KG1 (cell line): ENCODE results near the gene TMEM221.
A peak's percentile ranks its signal among the peaks of the same experiment; 100 is the strongest.
"Not testable (repeated sequence)": the region's sequence is repeated elsewhere in the genome, so short reads cannot be mapped to it uniquely, and the experiment has no call there.

Experiments used
- DNase-seq: peaks from one replicate; lab custom pipeline; 2025; lab: John Stamatoyannopoulos, UW

Gene TMEM221

GRCh38 chr19:17448131-17448967 is at the start of gene TMEM221:
TSS of gene TMEM221 (minus strand) at chr19:17448668. CDS start at chr19:17448462, 206 bp downstream.
- peak; percentile 39 for DNase-seq

DNA sequence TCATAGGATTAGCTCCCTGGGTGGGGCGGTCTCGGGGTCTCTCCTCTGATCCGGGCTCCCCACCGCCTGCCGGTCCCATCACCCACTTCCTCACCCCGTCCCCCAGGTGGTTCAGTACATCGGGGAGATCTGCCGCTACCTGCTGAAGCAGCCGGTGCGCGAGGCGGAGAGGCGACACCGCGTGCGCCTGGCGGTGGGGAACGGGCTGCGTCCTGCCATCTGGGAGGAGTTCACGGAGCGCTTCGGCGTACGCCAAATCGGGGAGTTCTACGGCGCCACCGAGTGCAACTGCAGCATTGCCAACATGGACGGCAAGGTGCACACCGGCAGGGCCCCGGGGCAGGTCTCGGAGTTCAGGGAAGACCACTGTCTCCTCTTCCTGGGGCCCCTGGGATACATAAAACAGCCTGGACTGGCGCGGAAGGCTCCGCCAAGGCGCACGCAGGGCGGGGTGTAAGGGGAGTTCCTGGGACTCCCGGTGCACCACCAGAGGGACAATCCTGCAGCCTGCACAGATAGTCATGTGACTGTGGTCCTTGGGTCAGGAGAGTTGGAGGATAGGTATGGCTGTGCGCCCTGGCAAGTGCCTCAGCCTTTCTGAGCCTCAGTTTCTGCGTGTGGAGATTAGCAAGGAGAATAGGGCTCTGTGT is 48.8 kb upstream of the TMEM221 start:
- no peak for DNase-seq

DNA sequence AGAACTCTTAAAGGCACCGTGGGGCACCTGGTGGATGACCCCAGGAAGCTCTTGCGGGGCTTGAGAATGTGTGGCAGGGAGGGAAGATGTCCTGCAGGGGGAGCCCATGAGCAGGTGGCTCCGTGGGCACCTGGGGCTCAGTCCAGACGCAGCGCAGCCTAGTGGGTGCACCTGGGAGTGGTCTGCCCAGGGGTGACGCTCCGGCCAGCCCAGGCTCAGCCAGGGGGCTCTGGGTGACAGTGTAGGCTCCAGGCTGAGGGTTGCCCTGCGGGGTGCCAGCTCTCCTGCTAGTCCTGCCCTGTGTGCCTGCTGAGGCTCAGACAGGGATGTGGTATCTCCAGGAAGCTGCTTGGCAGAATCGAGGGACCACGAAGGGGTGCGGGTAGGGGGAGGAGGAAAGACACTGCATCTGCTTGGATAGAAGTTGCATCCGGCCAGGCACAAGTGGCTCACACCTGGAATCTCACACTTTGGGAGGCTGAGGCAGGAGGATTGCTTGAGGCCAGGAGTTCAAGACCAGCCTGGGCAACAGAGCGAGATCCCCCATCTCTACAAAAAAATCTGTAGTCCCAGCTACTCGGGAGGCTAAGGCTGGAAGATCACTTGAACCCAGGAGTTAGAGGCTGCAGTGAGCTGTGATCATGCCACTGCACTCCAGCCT is 48.0 kb upstream of the TMEM221 start:
- DNase-seq, result peak; percentile 75

GRCh38 chr19:17495639-17496296 is 47.3 kb upstream of the TMEM221 start:
- DNase-seq, result no peak

- no peak for DNase-seq
These were observed 42.8 kb upstream of the TMEM221 start for GRCh38 chr19:17491287-17491686.

DNA sequence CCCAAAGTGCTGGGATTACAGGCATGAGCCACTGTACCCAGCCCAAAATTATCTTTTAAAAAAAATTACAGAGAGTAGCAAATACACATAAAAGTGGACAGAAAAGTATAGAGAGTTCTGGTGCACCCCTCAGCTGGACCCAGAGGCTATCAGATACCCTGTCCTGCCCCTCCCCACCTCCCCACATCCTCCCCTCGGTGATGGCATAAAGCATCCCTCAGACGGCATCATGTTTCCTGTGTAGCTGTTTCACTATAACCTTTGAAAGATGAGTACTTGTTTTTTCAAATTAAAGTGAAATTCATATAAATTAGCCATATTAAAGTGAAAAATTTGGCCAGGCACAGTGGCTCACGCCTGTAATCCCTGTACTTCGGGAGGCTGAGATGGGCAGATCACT is 41.9 kb upstream of the TMEM221 start:
- DNase-seq, result no peak

DNA sequence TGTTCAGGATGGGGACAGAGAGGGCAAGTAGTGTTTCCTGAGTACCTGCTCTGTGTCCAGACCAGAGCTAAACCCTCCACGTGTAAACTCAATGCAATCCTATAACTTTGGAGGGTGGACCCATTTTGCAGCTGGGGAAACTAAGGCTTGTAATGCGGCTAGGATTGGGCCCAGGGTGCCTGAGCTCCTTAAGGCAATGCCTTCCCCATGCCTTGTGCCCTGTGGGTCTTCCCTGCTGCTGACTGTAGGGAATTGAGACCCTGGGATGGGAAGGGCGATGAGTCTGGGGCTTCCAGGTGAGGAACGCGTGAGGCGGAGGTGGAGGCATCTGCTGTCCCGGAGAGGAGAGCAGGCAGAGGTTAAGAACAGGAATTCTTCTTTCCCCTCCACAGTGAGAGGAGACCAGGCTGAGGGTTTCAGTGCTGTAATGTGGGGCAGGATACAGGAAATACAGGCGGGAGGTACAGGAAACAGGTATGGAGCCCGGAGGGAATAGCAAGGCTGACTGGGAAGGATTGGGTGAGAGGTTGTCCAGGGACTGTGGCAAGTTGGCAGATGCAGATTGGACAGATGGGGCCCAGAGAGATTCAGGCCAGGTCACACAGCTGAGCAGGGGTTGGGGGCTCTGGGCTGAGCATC is 41.0 kb upstream of the TMEM221 start:
- no peak for DNase-seq

DNA sequence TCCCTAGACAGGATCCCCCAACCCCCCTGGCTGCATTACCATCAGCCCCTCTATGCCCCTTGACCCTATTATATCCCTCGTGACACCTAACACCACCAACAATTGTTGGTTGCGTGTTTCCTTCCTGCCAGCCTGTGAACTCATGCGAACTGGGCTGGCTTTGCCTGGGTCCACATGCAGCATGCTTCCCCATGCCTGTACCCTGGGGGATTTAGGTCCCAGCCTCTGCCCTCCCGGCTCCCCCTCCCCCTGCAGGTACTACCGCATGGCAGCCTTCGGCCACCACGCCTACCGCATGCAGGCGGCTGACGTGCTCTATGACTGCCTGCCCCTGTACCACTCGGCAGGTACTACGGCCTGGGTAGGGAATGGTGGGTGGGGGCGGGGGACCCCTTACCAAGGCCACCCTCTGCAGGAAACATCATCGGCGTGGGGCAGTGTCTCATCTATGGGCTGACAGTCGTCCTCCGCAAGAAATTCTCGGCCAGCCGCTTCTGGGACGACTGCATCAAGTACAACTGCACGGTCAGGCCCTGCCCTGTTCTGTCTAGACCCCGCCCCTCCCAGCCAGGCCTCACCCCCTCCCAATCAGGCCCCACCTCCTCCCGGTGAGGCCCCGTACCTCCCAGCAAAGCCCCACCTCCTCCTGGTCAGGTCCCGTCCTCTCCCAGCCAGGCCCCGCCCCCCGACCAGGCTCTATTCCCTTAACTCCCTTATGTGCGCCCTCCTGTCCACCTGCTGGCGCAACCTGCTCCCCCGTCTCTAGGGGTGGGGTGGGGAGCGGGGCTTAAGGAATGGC is 40.3 kb upstream of the TMEM221 start:
- DNase-seq, result no peak

DNA sequence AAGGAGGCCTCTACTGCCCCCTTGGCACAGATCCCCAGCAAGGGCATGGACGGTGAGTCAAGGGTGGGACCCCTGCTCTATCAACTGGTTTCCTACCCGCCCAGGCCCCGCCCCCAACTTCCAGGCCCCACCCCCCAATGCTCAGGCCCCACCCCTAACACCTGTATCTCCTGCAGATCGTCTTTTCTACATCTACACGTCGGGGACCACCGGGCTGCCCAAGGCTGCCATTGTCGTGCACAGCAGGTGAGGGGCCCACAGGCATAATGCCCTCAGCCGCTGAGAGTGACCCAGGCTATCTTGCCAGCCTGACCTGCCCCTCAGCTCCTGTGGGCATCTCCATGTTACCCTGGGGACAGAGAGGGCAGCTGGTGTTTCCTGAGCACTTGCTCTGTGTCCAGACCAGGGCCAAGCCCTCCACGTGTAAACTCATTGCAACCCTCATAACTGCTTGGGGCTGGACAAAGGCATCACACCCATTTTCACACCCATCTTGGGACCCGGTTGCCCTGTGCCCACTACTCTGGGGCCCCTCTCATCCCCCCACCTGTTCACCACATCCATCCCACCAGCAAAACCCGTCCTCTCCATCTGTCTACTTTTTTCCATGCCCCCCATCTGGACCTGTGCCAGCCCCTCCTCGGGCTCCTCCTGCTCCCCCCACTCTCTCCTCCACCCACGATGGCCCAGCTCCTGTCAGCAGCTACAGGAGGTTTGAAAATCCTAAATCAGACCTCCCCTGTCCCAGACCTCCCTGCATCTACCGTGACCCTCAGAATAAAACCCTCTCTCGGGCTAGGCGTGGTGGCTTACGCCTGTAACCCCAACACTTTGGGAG is 39.0 kb upstream of the TMEM221 start:
- DNase-seq, result no peak

DNA sequence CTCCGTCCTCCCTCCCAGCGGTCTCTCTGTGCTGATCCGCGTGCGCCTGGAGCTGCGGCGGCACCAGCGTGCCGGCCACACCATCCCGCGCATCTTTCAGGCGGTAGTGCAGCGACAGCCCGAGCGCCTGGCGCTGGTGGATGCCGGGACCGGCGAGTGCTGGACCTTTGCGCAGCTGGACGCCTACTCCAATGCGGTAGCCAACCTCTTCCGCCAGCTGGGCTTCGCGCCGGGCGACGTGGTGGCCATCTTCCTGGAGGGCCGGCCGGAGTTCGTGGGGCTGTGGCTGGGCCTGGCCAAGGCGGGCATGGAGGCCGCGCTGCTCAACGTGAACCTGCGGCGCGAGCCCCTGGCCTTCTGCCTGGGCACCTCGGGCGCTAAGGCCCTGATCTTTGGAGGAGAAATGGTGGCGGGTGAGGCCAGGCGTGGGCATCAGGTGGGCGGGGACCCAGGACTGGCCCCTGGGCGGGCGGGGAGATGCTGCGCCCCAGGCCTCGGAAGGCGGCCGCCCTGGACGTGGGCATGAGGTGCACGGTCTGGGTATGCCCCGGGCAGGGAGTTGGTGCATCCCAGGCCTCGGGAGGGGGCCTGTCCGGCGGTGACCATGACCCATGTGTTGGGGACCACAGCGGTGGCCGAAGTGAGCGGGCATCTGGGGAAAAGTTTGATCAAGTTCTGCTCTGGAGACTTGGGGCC is 38.2 kb upstream of the TMEM221 start:
- DNase-seq, result no peak

- no peak for DNase-seq
These were observed 36.2 kb upstream of the TMEM221 start for GRCh38 chr19:17484520-17485185.

DNA sequence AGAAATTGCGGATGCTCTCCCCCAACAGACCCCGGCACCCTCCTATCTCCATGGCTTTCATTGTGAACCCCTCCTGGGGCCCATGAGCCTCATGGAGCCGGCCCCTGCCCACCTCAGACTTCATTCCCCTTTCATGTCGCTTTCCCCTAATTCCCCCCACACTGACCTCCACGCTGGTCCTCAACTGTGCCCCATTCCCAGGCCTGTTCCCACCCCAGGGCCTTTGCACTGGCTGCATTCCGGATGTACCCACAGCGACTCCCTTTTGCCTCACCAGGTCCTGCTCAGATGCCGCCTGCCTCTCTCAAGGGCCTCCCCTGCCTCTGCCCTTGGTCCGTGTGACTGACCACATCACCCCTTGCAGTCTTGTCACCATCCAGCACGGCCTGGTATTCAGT is 35.1 kb upstream of the TMEM221 start:
- DNase-seq, result no peak

DNA sequence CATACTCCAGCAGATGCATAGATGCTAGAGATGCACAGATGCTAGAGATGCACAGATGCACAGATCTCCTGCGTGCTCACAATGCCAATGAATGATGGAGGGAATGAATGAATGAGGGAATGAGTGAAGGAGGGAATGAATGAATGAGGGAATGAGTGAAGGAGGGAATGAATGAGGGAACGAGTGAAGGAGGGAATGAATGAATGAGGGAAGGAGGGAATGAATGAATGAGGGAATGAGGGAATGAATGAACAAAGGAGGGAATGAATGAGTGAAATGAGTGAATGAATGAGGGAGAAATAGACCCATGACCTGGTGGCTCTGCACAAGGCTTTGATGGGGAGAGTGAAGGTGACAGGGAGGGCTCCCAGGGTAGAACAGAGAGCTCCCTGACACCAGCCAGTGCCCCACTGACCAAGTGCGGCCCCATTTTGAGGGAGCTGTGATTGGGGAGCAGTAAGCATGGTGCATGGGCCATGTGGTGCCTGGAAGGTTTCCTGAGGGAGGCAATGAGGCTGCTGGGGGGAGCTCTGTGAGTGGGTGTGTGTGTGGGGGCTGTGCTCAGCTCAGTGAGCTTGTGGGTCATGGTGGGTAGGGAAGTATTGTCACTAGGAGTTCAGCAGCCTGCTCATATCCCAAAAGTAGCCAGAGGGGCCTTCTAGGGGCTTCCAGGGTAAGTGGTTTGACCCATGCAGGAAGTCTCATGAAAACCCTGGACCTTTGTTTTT is 34.6 kb upstream of the TMEM221 start:
- DNase-seq, result no peak

GRCh38 chr19:17481986-17482385 is 33.5 kb upstream of the TMEM221 start:
- no peak for DNase-seq

- DNase-seq, result no peak
These were observed 30.9 kb upstream of the TMEM221 start for GRCh38 chr19:17479325-17479791.

DNA sequence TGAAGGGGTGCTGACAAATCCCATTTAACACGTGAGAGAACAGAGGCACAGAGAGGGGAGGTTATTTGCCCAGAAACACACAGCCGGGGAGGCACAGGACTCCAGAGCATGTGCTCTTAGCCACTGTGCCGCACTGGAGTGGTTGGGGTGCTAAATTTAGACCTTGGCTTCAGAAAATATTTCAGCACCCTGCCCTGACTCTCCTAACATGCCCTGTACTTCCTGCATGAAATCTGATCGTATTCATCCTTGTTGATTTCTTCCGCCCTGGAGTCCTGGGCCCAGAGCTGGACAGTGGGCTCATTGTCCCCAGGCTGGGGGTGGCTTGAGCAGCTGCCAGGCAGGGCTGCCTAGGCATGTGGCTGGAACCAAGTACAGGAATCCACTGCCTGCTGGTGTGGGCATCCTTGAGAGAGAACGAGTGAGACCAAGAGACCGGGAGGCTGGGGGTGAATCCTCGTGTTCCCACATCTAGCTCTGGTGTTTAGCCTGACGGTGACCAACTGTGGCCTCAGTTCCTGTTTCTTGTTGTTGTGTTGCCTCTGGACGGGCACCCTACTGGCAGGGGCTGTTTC is 27.2 kb upstream of the TMEM221 start:
- DNase-seq, result no peak

- DNase-seq, result not testable (repeated sequence)
These were observed 26.6 kb upstream of the TMEM221 start for GRCh38 chr19:17475011-17475540.

DNA sequence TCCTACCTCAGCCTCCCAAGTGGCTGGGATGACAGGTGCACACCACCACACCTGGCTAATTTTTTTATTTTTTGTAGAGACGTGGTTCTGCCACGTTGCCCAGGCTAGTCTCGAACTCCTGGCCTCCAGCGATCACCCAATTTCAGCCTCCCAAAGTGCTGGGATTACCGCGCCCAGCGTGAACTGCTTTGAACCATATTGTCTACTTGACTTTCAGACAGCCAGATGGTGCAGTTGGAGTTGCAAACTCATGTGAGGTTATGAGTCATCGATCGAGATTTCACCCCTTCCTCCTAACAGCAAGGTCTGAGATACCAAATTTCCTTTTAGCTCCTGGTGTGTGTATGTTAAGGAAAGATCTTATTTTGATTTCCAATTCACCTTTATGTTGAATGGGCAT is 24.6 kb upstream of the TMEM221 start:
- no peak for DNase-seq
